HepG2 (cell line): Measurements from ENCODE around the gene MACROD2. TPM values are rescaled to one million over a fixed set of nuclear protein-coding genes. Genes with fewer than 3 reads are reported as not detected.

Experiments used
- MAZ ChIP-seq, 2 experiments: sonication (generic) in 1 of 2; formaldehyde crosslinking in 1 of 2; IDR thresholded peaks; 2 replicates each; pipeline versions ENCODE4 v1.5.0 to v1.6.1; 2012 to 2020; ENCODE audit warnings: low read depth in 2 of 2, mild to moderate bottlenecking in 2 of 2, borderline replicate concordance in 1 of 2, improper control_type of control experiment in 1 of 2, low read length in 1 of 2, missing genetic modification reagents in 1 of 2, moderate library complexity in 1 of 2
- PAXIP1 ChIP-seq: sonication (generic); formaldehyde crosslinking; conservative IDR thresholded peaks from 2 replicates; pipeline ENCODE4 v1.4.0; 2020; ENCODE audit warnings: mild to moderate bottlenecking, missing genetic modification reagents, moderate library complexity
- TOE1 ChIP-seq: sonication (generic); formaldehyde crosslinking; IDR thresholded peaks from 2 replicates; pipeline ENCODE4 v1.4.0; 2020; ENCODE audit warnings: mild to moderate bottlenecking, missing genetic modification reagents
- ZNF609 ChIP-seq: sonication (generic); formaldehyde crosslinking; IDR thresholded peaks from 2 replicates; pipeline ENCODE4 v1.4.0; 2020; ENCODE audit warnings: mild to moderate bottlenecking, missing genetic modification reagents, borderline replicate concordance
- ZSCAN20 ChIP-seq: sonication (generic); formaldehyde crosslinking; IDR thresholded peaks from 2 replicates; pipeline ENCODE4 v1.4.0; 2020; ENCODE audit warnings: missing genetic modification reagents, mild to moderate bottlenecking, borderline replicate concordance
- polyA plus RNA-seq, 8 experiments: library from polyadenylated mRNA; depleted of rRNA in 3 of 8; stranded (reverse) in 7 of 8; unstranded in 1 of 8; fragments of >200 nt; fragmentation: Illumina TruSeq in 4 of 8; extraction: Trizol in 4 of 8; gene quantifications; 2 replicates each; pipeline versions ENCODE4 v1.2.1 to v1.2.3, GENCODE V29; 2011 to 2016; ENCODE audit warnings: low read depth in 4 of 8, missing spikeins in 1 of 8, mixed read lengths in 1 of 8; ENCODE audit not compliant: insufficient read depth in 1 of 8
- total RNA-seq, 5 experiments: library from RNA; depleted of rRNA; stranded (reverse); fragments of >200 nt; fragmentation: Illumina TruSeq; extraction: Trizol; gene quantifications; 2 replicates each; pipeline ENCODE4 v1.2.3, GENCODE V29; 2016; ENCODE audit warnings: low read depth in 1 of 5

MACROD2 gene
- total and polyA plus RNA-seq, 2 of the 13 experiments (the other 11 are each of a cell fraction or from before 2014, with no cell fraction given) = 0.13 to 0.51 TPM

GRCh38 chr20:15022921-15023320, 1027.6 kb downstream of the MACROD2 start (continued):
- TF ChIP-seq PAXIP1 = no peak
- no peak for TF ChIP-seq ZSCAN20 (CRISPR knock-in tag)
- no peak for TF ChIP-seq ZNF609
- TF ChIP-seq TOE1 = no peak
- TF ChIP-seq MAZ (IDR thresholded peaks at IDR 0.05; ENCODE audit: borderline replicate concordance, low read depth, low read length) = no peak
- TF ChIP-seq MAZ (CRISPR knock-in tag; IDR thresholded peaks at IDR 0.05; ENCODE audit: low read depth) = no peak
